ENCODE results near the gene TMC1. TPM values are rescaled to one million over a fixed set of nuclear protein-coding genes. Genes with fewer than 3 reads are reported as not detected.
"Not testable (repeated sequence)": the region's sequence is repeated elsewhere in the genome, so short reads cannot be mapped to it uniquely, and the experiment has no call there.

TMC1 gene
- total RNA-seq, result not detected in 2 replicates
- long read RNA-seq, result 0 reads

GRCh38 chr9:72521416-72521815 is at the start of gene TMC1:
Gene TMC1 (plus strand): TSS chr9:72521608. CDS start chr9:72648649, 127,041 bp downstream.
- H3K4me3 Mint-ChIP-seq (ENCODE audit: unreplicated experiment); H3K27me3 Mint-ChIP-seq (ENCODE audit: unreplicated experiment); DNase-seq (ENCODE audit: extremely low spot score, unreplicated experiment); H3K9me3 Mint-ChIP-seq (ENCODE audit: unreplicated experiment); H3K36me3 Mint-ChIP-seq (ENCODE audit: unreplicated experiment); H3K27ac Mint-ChIP-seq (ENCODE audit: unreplicated experiment): not testable (repeated sequence)
- H3K4me1 Mint-ChIP-seq (ENCODE audit: unreplicated experiment), result peaks cover 31% of the 10 kb centered on the region

GRCh38 chr9:72473474-72474261 is 47.7 kb upstream of the TMC1 start:
- Mint-ChIP-seq H3K36me3 (ENCODE audit: unreplicated experiment) (no peaks in the 10 kb centered on the region), H3K9me3 (ENCODE audit: unreplicated experiment) (peaks cover 5% of the 10 kb centered on the region), H3K27ac (ENCODE audit: unreplicated experiment) (peak overlapping the region; percentile 66), H3K27me3 (ENCODE audit: unreplicated experiment) (no peaks in the 10 kb centered on the region), H3K4me3 (ENCODE audit: unreplicated experiment) (no peak overlapping the region), H3K4me1 (ENCODE audit: unreplicated experiment) (peaks cover 45% of the 10 kb centered on the region)
- DNase-seq (ENCODE audit: extremely low spot score, unreplicated experiment), result no peak
- TF ChIP-seq CTCF (IDR thresholded peaks at IDR 0.05), result no peak

GRCh38 chr9:72474676-72475075 is 46.7 kb upstream of the TMC1 start:
- Mint-ChIP-seq H3K4me3 (ENCODE audit: unreplicated experiment) (no peak overlapping the region), H3K27ac (ENCODE audit: unreplicated experiment) (peak overlapping the region; percentile 53), H3K9me3 (ENCODE audit: unreplicated experiment) (peaks cover 5% of the 10 kb centered on the region), H3K27me3 (ENCODE audit: unreplicated experiment) (no peaks in the 10 kb centered on the region), H3K36me3 (ENCODE audit: unreplicated experiment) (no peaks in the 10 kb centered on the region), H3K4me1 (ENCODE audit: unreplicated experiment) (peaks cover 54% of the 10 kb centered on the region)
- TF ChIP-seq CTCF (IDR thresholded peaks at IDR 0.05), result no peak
- no peak for DNase-seq (ENCODE audit: extremely low spot score, unreplicated experiment)

- H3K9me3 Mint-ChIP-seq (ENCODE audit: unreplicated experiment), result peaks cover 5% of the 10 kb centered on the region
- H3K4me3 Mint-ChIP-seq (ENCODE audit: unreplicated experiment), result no peak overlapping the region
- no peaks in the 10 kb centered on the region for H3K27me3 Mint-ChIP-seq (ENCODE audit: unreplicated experiment)
- H3K4me1 Mint-ChIP-seq (ENCODE audit: unreplicated experiment), result peaks cover 59% of the 10 kb centered on the region
- no peak overlapping the region for H3K27ac Mint-ChIP-seq (ENCODE audit: unreplicated experiment)
- TF ChIP-seq CTCF (IDR thresholded peaks at IDR 0.05), result no peak
- H3K36me3 Mint-ChIP-seq (ENCODE audit: unreplicated experiment), result no peaks in the 10 kb centered on the region
- DNase-seq (ENCODE audit: extremely low spot score, unreplicated experiment), result no peak
Observed at GRCh38 chr9:72476100-72476499, 45.3 kb upstream of the TMC1 start.

- no peak overlapping the region for H3K4me3 Mint-ChIP-seq (ENCODE audit: unreplicated experiment)
- no peak overlapping the region for H3K27ac Mint-ChIP-seq (ENCODE audit: unreplicated experiment)
- no peaks in the 10 kb centered on the region for H3K36me3 Mint-ChIP-seq (ENCODE audit: unreplicated experiment)
- no peak for TF ChIP-seq CTCF (IDR thresholded peaks at IDR 0.05)
- peaks cover 63% of the 10 kb centered on the region for H3K4me1 Mint-ChIP-seq (ENCODE audit: unreplicated experiment)
- H3K27me3 Mint-ChIP-seq (ENCODE audit: unreplicated experiment), result no peaks in the 10 kb centered on the region
- no peak for DNase-seq (ENCODE audit: extremely low spot score, unreplicated experiment)
- H3K9me3 Mint-ChIP-seq (ENCODE audit: unreplicated experiment), result peaks cover 5% of the 10 kb centered on the region
Observed at GRCh38 chr9:72476617-72477437, 44.6 kb upstream of the TMC1 start.
